ENCODE measurements around the gene UBTD1.

GRCh38 chr10:97490592-97490991 is 8.1 kb upstream of the UBTD1 start:
- TF ChIP-seq, protein P1, sequence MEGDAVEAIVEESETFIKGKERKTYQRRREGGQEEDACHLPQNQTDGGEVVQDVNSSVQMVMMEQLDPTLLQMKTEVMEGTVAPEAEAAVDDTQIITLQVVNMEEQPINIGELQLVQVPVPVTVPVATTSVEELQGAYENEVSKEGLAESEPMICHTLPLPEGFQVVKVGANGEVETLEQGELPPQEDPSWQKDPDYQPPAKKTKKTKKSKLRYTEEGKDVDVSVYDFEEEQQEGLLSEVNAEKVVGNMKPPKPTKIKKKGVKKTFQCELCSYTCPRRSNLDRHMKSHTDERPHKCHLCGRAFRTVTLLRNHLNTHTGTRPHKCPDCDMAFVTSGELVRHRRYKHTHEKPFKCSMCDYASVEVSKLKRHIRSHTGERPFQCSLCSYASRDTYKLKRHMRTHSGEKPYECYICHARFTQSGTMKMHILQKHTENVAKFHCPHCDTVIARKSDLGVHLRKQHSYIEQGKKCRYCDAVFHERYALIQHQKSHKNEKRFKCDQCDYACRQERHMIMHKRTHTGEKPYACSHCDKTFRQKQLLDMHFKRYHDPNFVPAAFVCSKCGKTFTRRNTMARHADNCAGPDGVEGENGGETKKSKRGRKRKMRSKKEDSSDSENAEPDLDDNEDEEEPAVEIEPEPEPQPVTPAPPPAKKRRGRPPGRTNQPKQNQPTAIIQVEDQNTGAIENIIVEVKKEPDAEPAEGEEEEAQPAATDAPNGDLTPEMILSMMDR (IDR thresholded peaks at IDR 0.05) = no peak
- TF ChIP-seq POLR2A (IDR thresholded peaks at IDR 0.05) = no peak
